Heart right ventricle (tissue), 16 donors: ENCODE measurements around the gene CCDC160. TPM values are rescaled to one million over a fixed set of nuclear protein-coding genes. Genes with fewer than 3 reads are reported as not detected.
"Not testable (repeated sequence)": the region's sequence is repeated elsewhere in the genome, so short reads cannot be mapped to it uniquely, and the experiment has no call there.

Experiments
- ATAC-seq, 8 donors: fragments of 200-7000 bp; cut with Tn5 transposase; one replicate each; pipeline ENCODE4 v1.9.1; 2020; ENCODE audit warnings: mild to moderate bottlenecking in 8 of 8, moderate library complexity in 8 of 8, moderate number of reproducible peaks in 1 of 8
- DNase-seq, 2 donors: peaks; one replicate each; pipeline ENCODE4 v3.0.0-alpha.2; 2020
- H3K27ac ChIP-seq, 10 donors: fragments of 200-600 bp; sonication (generic) in 2 of 10; one replicate each; pipeline versions ENCODE4 v1.5.0 to v1.8.0; 2020 to 2022; ENCODE audit warnings: mild to moderate bottlenecking in 3 of 10
- H3K27me3 ChIP-seq, 7 donors: fragments of 200-600 bp; one replicate each; pipeline ENCODE4 v1.8.0; 2021 to 2022; ENCODE audit warnings: mild to moderate bottlenecking in 2 of 7
- H3K36me3 ChIP-seq, 9 donors: fragments of 200-600 bp; sonication (generic) in 1 of 9; one replicate each; pipeline versions ENCODE4 v1.5.0 to v1.8.0; 2020 to 2022; ENCODE audit warnings: mild to moderate bottlenecking in 2 of 9
- H3K4me1 ChIP-seq, 9 donors: fragments of 200-600 bp; sonication (generic) in 1 of 9; one replicate each; pipeline versions ENCODE4 v1.5.0 to v1.8.0; 2020 to 2022; ENCODE audit warnings: mild to moderate bottlenecking in 4 of 9
- H3K4me3 ChIP-seq, 10 donors: fragments of 200-600 bp; sonication (generic) in 2 of 10; one replicate each; pipeline versions ENCODE4 v1.5.0 to v1.8.0; 2020 to 2022; ENCODE audit warnings: mild to moderate bottlenecking in 7 of 10, moderate library complexity in 2 of 10
- H3K9me3 ChIP-seq, 11 donors: fragments of 200-600 bp in 10 of 11; sonication (generic) in 2 of 11; one replicate each; pipeline versions ENCODE4 v1.5.0 to v1.8.0; 2013 to 2022; ENCODE audit warnings: mild to moderate bottlenecking in 2 of 11, control low read depth in 1 of 11, moderate library complexity in 1 of 11
- WGBS, 2 donors: extraction: QIAGEN DNeasy Blood & Tissue Kit; methylation state at CpG; one replicate each; pipeline ENCODE4 v1.1.7; 2013; ENCODE audit warnings: inconsistent platforms in 1 of 2; 5-methylcytosine and 5-hydroxymethylcytosine counted together
- intact Hi-C, 10 donors: fragments of 100-400 bp; cut with DNase I; formaldehyde crosslinking; loops; one replicate each; pipeline versions ENCODE4 v1.11.1 to v1.14.2; 2022
- polyA plus RNA-seq, 2 donors: library from polyadenylated mRNA; stranded (reverse); fragments of 200-250 nt; gene quantifications; one replicate each; pipeline ENCODE4 v1.2.3, GENCODE V29; 2013
- total RNA-seq, 10 donors: library from RNA; stranded (reverse); fragmentation: NEBNext Ultra II Directional in 3 of 10; extraction: Animal tissue kit (Norgen Biotek cat#: 25700) in 3 of 10; gene quantifications; one replicate each; pipeline versions ENCODE4 v1.2.1 to v1.2.4, GENCODE V29; 2021 to 2023
- TF ChIP-seq, protein P1 (sequence below), 9 donors: fragments of 200-600 bp; sonication (generic) in 2 of 9; IDR thresholded peaks; one replicate each; pipeline versions ENCODE4 v1.5.0 to v1.8.0; 2021 to 2022; ENCODE audit warnings: antibody characterized with exemption in 9 of 9, mild to moderate bottlenecking in 5 of 9, moderate library complexity in 1 of 9
- donor health status: Arrhythmogenic right ventricular cardiomyopathy.
- donor health status: ischemic (EF 13 %, LVEDD 7.1; RV severe dilation, severe dysfunction).
- donor health status: healthy with polysubstance abuse.
- donor health status: DM: no; HTN: yes; CAD: no.
- donor health status: DM: no; HTN: no; CAD: no.
- donor health status: ischemic (EF 25% LVEDD 6.9; RV normal size, moderate dysfunction).
- donor health status: ischemic (EF 25% LVEDD 5.7; RV mildly dilated, moderate dysfunction).
- donor health status: healthy.
- donor health status: DM: yes; HTN: yes; CAD: no.
- donor health status: Ischemic cardiomyopathy.
- donor health status: ischemic (EF 35%, LVEDD 5.7; RV mildly dilated, moderate dysfunction).
- donor health status: nonischemic (EF 11% LVEDD 7.7; RV severe dilation, severe dysfunction).
- donor health status: DM: yes; HTN: yes; CAD: no.
- donor health status: PGD.
- donor health status: ischemic (EF 29% LVEDD 5.4; RV normal size, mild dysfunction).
- donor health status: nonischemic (EF 23%, LVEDD 6.1; RV moderate dilation, normal function).

Gene CCDC160
- total and polyA plus RNA-seq, 12 donors, result not detected

DNA sequence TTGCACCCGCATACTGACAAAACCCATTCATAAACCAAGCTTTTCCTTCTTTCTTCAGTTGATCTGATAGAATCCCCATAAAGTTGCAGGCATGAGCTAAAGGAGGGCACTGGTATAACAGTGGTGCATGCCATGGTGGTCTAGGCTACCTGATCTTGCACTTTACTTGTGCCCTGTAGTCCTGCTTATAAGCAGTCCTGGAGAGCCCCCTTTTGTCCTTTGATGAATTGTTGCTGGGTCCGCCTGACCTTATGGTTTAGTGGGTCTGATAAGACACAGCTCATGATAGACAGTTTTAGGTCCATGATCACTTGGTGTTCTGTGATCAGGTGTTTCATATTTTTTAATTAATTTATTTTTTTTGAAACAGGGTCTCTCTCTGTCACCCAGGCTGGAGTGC is 19.7 kb downstream of the CCDC160 start:
- 96 to 98% methylated on average over 2 of the region's 2 CpGs for WGBS, 2 donors
- Histone ChIP-seq H3K27ac (no peak overlapping the region), H3K27me3 (peaks cover 0 to 6% (median 0%) of the 10 kb centered on the region in 7 donors), H3K4me1 (no peaks in the 10 kb centered on the region), H3K36me3 (no peaks in the 10 kb centered on the region), H3K4me3 (no peak overlapping the region), H3K9me3 (no peaks in the 10 kb centered on the region)
- intact Hi-C loops, result no loop called here
- TF ChIP-seq, protein P1, sequence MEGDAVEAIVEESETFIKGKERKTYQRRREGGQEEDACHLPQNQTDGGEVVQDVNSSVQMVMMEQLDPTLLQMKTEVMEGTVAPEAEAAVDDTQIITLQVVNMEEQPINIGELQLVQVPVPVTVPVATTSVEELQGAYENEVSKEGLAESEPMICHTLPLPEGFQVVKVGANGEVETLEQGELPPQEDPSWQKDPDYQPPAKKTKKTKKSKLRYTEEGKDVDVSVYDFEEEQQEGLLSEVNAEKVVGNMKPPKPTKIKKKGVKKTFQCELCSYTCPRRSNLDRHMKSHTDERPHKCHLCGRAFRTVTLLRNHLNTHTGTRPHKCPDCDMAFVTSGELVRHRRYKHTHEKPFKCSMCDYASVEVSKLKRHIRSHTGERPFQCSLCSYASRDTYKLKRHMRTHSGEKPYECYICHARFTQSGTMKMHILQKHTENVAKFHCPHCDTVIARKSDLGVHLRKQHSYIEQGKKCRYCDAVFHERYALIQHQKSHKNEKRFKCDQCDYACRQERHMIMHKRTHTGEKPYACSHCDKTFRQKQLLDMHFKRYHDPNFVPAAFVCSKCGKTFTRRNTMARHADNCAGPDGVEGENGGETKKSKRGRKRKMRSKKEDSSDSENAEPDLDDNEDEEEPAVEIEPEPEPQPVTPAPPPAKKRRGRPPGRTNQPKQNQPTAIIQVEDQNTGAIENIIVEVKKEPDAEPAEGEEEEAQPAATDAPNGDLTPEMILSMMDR (IDR thresholded peaks at IDR 0.05), result no peak
- DNase-seq (no peak), ATAC-seq (no peak)

DNA sequence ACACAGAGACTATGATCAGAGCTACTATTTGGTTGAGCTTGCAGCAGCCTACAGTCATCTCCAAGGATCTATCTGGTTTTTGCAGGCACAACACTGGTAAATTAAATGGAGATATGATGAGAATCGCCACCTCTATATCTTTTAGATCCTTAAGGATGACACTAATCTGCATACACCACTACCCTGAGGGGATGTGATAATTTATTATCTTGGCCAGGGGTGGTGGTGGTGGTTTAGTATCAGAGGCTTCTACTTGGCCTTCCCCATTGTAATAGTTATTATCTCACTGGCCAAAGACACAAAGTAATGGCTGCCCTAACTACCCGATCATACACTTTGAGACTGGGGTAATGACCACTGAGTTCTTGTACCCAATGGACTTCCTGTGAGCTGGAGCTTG is 21.2 kb downstream of the CCDC160 start:
- WGBS, 2 donors, result 88 to 96% methylated on average over 2 of the region's 2 CpGs
- no peak overlapping the region for H3K27ac ChIP-seq
- DNase-seq (no peak), ATAC-seq (no peak)
- TF ChIP-seq, protein P1 (IDR thresholded peaks at IDR 0.05), result no peak
- H3K9me3 ChIP-seq, result no peaks in the 10 kb centered on the region
- H3K4me1 ChIP-seq, result no peaks in the 10 kb centered on the region
- intact Hi-C loops, result no loop called here
- peaks cover 0 to 4% (median 0%) of the 10 kb centered on the region in 7 donors for H3K27me3 ChIP-seq
- no peak overlapping the region for H3K4me3 ChIP-seq
- no peaks in the 10 kb centered on the region for H3K36me3 ChIP-seq

DNA sequence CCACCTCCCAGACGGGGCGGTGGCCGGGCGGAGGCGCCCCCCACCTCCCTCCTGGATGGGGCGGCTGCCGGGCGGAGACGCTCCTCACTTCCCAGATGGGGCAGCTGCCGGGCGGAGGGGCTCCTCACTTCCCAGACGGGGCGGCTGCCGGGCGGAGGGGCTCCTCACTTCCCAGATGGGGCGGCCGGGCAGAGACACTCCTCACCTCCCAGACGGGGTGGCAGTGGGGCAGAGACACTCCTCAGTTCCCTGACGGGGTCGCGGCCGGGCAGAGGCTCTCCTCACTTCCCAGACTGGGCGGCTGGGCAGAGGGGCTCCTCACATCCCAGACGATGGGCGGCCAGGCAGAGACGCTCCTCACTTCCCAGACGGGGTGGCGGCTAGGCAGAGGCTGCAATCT is 49.0 kb downstream of the CCDC160 start:
- H3K27me3 ChIP-seq, H3K9me3 ChIP-seq, H3K27ac ChIP-seq, H3K4me3 ChIP-seq, H3K36me3 ChIP-seq, ATAC-seq, DNase-seq, intact Hi-C loops, H3K4me1 ChIP-seq: not testable (repeated sequence)
- 92% methylated on average over 11 to 25 of the region's 28 CpGs for WGBS, 2 donors

DNA sequence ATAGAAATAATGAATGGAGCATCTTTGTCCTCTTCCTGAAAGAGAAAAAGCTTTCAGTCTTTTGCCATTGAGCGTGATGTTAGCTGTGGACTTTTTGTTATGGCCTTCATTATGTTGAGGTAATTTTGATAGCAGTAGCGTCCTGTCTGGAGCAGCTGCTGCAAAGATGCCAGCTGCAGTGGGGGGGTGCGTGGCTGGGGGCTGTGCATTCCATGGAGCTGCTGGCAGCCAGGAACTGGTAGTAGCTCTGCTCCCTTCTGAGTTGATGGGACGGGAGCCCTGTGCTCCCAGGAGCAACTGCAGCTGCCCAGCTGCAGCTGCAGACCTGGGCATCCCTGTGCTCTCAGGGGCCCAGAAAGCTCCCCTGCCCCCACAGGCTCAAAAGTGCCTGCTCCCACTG is 50.4 kb downstream of the CCDC160 start:
- TF ChIP-seq, protein P1 (IDR thresholded peaks at IDR 0.05), result no peak
- H3K4me1 ChIP-seq, result no peaks in the 10 kb centered on the region
- 58 to 62% methylated on average over 4 of the region's 4 CpGs for WGBS, 2 donors
- intact Hi-C loops, result no loop called here
- no peak overlapping the region for H3K27ac ChIP-seq
- no peaks in the 10 kb centered on the region for H3K36me3 ChIP-seq
- H3K27me3 ChIP-seq, result no peaks in the 10 kb centered on the region
- H3K4me3 ChIP-seq, result no peak overlapping the region
- DNase-seq, result no peak
- ATAC-seq, result no peak
- H3K9me3 ChIP-seq, result peaks cover 0 to under 1% (median 0%) of the 10 kb centered on the region in 11 donors

DNA sequence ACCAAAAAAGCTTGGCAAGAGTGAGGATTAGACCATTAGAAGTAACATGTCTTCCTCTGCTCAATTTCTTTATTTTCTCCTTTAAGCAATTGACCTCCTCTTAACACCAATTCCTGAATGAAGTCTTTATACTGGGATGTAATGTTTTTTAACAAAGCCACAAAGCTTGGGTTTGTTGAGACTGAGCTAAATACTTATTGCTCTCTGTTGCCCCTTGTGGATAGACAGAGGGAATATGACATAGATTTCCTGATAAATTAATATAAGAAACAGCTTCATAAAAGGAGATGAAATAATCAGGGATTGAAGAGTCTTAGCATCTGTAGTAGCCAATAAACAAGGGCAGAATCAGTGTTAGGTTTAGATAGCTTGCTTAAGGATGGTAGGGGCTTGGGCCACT is 57.6 kb downstream of the CCDC160 start:
- H3K4me1 ChIP-seq, result no peaks in the 10 kb centered on the region
- TF ChIP-seq, protein P1 (IDR thresholded peaks at IDR 0.05), result peak in 1 of 9 donors; percentile 11
- intact Hi-C loops, result no loop called here
- H3K27me3 ChIP-seq, result peaks cover 0 to 28% (median 0%) of the 10 kb centered on the region in 7 donors
- no peaks in the 10 kb centered on the region for H3K36me3 ChIP-seq
- no peak for ATAC-seq
- no peak overlapping the region for H3K4me3 ChIP-seq
- H3K9me3 ChIP-seq, result peaks cover 0 to 21% (median 0%) of the 10 kb centered on the region in 11 donors
- no peak overlapping the region for H3K27ac ChIP-seq
- no peak for DNase-seq

Other genes starting within 250 kb of the CCDC160 start
- 10 to 100 TPM in 4 of 10 donors, 1 to 10 TPM in 6; 7.6 to 12.1 (median 9.9) TPM for gene PHF6, start 136.1 kb downstream of the CCDC160 start, total RNA-seq
- 1 to 10 TPM; 3.9 to 4.0 TPM for gene PHF6, start 136.1 kb downstream of the CCDC160 start, polyA plus RNA-seq
- 10 to 100 TPM; 17.0 to 29.2 (median 24.0) TPM for gene HPRT1, start 223.0 kb downstream of the CCDC160 start, total RNA-seq
- 10 to 100 TPM; 28.0 to 29.6 TPM for gene HPRT1, start 223.0 kb downstream of the CCDC160 start, polyA plus RNA-seq